Bone marrow (tissue), 2 donors: ENCODE measurements around the gene GPR119.
"Not testable (repeated sequence)": the region's sequence is repeated elsewhere in the genome, so short reads cannot be mapped to it uniquely, and the experiment has no call there.

Source experiments
- DNase-seq, 2 donors: peaks; one replicate each; lab custom pipeline; 2025; lab: John Stamatoyannopoulos, UW

The GPR119 gene

DNA sequence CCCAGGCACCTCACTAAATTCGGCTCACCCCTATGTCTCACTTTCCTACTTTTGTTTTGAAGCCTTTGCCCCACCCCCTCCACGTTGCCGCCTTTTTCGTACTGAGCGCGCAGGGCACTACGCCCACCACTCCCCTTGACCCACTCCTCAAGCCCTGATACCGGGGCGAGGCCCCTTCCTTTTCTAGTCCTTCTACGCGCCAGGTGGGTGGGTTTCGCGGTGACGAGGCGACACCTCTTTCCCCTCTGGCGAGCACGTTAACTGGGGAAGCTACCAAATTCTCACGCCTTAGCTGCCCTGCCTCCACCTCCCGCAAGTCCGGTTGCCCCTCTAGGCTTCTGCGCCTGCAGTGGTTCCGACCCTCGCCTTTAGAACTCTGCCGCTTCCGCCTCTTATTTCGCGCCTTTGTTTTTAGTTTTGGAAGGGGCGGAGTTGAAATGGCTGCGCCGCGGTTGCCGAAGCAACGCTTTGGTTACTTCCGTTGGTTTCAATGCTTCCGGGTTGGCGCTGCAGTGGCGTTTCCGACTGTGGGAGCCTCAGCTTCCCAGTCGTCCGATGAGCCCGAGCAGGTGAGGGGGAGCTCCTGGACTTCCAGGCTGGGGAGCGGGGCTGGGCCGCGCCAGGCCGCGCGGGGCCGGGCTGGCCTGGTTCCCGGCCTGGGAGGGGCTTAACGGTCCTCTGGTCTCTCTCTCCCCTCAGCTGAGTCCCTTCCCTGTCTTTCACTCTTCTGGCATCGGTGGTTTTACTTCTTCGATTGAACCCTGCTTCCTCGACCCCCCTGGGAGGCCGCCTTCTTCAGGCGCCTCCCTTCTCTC, 45.9 kb downstream of the GPR119 start, which contains the start of gene SLC25A14:
TSS of gene SLC25A14 (plus strand) at position 512 of the 815 bp plus-strand sequence. CDS start 360 bp downstream, outside the sequence.
- peak; percentile 18 to 19 for DNase-seq

DNA sequence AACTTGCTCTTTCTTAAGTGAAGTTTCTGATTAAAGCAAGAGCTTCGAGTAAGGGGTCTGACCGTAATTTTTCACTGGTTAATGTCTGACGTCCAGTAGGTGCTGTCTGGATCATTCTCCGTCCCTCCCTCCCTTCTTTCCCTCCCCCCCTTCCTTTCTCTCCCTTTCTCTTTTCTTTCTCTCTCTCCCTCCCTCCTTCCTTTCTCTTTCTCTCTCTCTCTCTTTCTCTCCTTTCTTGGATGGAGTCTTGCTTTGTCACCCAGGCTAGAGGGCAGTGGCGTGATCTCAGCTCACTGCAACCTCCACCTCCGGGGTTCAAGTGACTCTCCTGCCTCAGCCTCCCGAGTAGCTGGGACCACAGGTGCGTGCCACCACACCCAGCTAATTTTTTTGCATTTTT, 46.6 kb downstream of the GPR119 start:
- not testable (repeated sequence) for DNase-seq

DNA sequence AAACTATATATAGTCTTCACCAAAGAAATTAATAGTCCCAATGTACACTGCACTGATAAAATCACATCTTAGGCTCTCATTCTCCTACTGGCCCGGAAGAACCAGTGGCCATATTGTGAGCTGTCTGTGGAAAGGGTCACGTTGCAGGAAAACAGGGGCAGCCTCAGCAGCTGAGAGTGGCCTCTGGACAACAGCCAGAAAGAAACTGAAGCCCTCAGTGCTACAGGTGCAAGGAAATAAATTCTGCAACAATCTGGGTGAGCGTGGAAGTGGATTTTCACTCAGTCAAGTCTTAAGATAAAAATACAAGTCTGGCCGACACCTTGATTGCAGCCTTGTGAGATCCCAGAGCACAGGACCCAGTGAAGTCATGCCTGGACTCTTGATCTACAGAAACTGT, 48.9 kb downstream of the GPR119 start:
- no peak for DNase-seq
